ENCODE results near the gene BTBD2. TPM values are rescaled to one million over a fixed set of nuclear protein-coding genes. Genes with fewer than 3 reads are reported as not detected.

The BTBD2 gene
- 10 to 100 TPM; 45.6 to 49.9 TPM for total RNA-seq
- 100 to 1,000 TPM; 172 to 183 TPM for polyA plus RNA-seq (ENCODE audit: insufficient read length in 2 of 2)
- long read RNA-seq, donor 1, transcript BTBD2-201 (9 exons, 2,649 nt): major isoform, 36 of 69 reads
- long read RNA-seq, donor 1, transcript BTBD2-211 (1 exons, 951 nt): minor isoform, 5 of 69 reads
- long read RNA-seq, donor 1, partial matches to known transcripts: 24 of 69 reads
- long read RNA-seq, donor 1, other reads (novel, unspliced or antisense): 0 of 69 reads
- long read RNA-seq, donor 2, transcript BTBD2-201 (9 exons, 2,649 nt): major isoform, 15 of 22 reads
- long read RNA-seq, donor 2, partial matches to known transcripts: 5 of 22 reads
- long read RNA-seq, donor 2, other reads (novel, unspliced or antisense): 0 of 22 reads
- long read RNA-seq, donor 3, transcript BTBD2-201 (9 exons, 2,649 nt): major isoform, 12 of 25 reads
- long read RNA-seq, donor 3, partial matches to known transcripts: 7 of 25 reads
- long read RNA-seq, donor 3, other reads (novel, unspliced or antisense): 0 of 25 reads
- long read RNA-seq, donor 4, transcript BTBD2-201 (9 exons, 2,649 nt): major isoform, 19 of 38 reads
- long read RNA-seq, donor 4, transcript BTBD2-211 (1 exons, 951 nt): minor isoform, 7 of 38 reads
- long read RNA-seq, donor 4, partial matches to known transcripts: 11 of 38 reads
- long read RNA-seq, donor 4, other reads (novel, unspliced or antisense): 0 of 38 reads

DNA sequence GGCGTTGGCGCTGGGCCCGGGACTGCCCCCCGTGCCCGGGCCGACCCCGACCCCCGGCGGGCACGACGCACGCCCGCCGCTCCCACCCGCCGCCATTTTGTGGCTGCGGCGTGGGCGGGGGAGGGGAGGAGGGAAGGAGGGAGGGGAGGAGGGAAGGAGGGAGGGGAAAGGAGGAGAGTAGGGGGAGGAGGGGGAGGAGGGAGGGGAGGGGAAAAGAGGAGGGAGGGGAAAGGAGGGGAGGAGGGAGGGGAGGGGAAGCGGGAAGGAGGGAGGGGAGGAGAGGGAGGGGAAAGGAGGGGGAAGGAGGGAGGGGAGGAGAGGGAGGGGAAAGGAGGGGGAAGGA lies at the start of gene BTBD2:
Gene BTBD2, minus strand, starts transcription at position 107 of the 343 bp plus-strand sequence. Its CDS starts 11 bp downstream, at position 96.
- DNase-seq (ENCODE audit: low read depth in 4 of 6, low spot score in 6 of 6): peak in 5 of 6 donors; percentile 59 to 93 (median 74)
- Histone ChIP-seq H3K4me1 (ENCODE audit: control insufficient read depth, insufficient read depth, low read length) (peaks cover 42% of the 10 kb centered on the region), H3K27ac (ENCODE audit: low read depth, low read length) (peak within 1 kb of the TSS; percentile 76), H3K36me3 (ENCODE audit: control insufficient read depth, insufficient read depth, low read length) (peaks cover 39% of the 10 kb centered on the region), H3K9me3 (ENCODE audit: control insufficient read depth, insufficient read depth, low read length) (no peaks in the 10 kb centered on the region), H3K27me3 (ENCODE audit: control insufficient read depth, insufficient read depth, low read length) (no peaks in the 10 kb centered on the region), H3K4me3 (ENCODE audit: low read depth, low read length) (peak within 1 kb of the TSS; percentile 53)
- WGBS (ENCODE audit: insufficient coverage): no CpG with 5 or more reads among the region's 20 CpGs

DNA sequence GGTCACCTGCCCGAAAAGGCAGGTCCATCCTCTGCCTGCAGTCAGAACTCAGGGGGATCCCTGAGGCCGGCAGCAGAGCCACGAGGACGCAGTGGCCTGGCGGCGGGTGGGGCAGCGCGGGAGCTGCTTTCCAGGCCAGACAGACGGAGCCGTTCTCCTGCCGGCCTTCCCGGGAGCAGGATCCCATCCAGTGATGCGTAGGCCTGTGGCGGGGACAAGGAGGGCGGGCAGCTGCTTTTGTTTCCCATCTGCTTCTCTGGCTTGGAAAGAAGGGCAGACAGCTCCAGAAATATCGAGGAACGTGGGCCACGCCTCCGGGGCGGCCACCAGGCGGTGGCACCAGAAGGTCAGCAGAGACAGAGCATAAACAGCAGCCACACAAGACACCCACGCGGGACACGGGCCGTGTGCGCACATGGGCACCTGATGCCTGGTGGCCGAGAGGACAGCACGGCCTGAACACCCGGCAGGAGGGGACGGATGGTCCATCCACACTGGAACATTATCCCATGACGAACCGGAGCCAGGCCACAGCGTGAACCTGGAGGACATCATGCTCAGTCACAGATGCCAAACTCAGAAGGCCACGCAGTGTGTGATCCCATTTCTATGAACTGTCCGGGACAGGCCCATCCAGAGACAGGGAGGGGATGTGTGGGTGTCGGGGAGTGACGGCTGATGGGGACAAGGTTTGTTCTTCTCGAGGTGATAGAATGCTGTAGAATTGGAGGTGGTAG lies 49.4 kb upstream of the BTBD2 start:
- DNase-seq (ENCODE audit: low read depth in 4 of 6, low spot score in 6 of 6): peak in 2 of 6 donors; percentile 49 to 61
- 45% methylated on average over 38 of the region's 38 CpGs for WGBS (ENCODE audit: insufficient coverage)
- no peaks in the 10 kb centered on the region for H3K9me3 ChIP-seq (ENCODE audit: control insufficient read depth, insufficient read depth, low read length)
- H3K27ac ChIP-seq (ENCODE audit: low read depth, low read length): peak overlapping the region; percentile 85
- no peaks in the 10 kb centered on the region for H3K27me3 ChIP-seq (ENCODE audit: control insufficient read depth, insufficient read depth, low read length)
- no peak overlapping the region for H3K4me3 ChIP-seq (ENCODE audit: low read depth, low read length)
- H3K4me1 ChIP-seq (ENCODE audit: control insufficient read depth, insufficient read depth, low read length): peaks cover 49% of the 10 kb centered on the region
- peaks cover 2% of the 10 kb centered on the region for H3K36me3 ChIP-seq (ENCODE audit: control insufficient read depth, insufficient read depth, low read length)

DNA sequence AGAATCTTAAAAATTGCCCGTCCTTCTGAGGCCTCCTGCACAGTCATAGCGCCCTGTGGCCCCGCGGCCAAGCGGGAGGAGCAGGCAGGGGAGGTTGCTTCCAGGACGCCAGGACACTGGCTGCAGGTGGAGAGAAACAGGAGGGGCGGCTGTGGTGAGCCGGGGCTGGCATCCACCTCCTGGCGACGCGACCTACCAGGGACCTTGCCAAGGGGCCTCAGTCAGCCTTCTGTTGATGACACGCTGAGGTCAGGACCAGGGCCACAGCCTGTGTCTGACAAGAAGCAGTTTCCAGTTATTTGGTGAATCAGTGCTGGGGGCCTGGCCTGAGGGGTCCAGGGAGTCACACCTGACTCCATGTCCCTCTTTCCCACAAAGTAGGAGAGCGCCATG lies 48.9 kb upstream of the BTBD2 start:
- Histone ChIP-seq H3K9me3 (ENCODE audit: control insufficient read depth, insufficient read depth, low read length) (no peaks in the 10 kb centered on the region), H3K4me1 (ENCODE audit: control insufficient read depth, insufficient read depth, low read length) (peaks cover 49% of the 10 kb centered on the region), H3K27me3 (ENCODE audit: control insufficient read depth, insufficient read depth, low read length) (no peaks in the 10 kb centered on the region), H3K27ac (ENCODE audit: low read depth, low read length) (peak overlapping the region; percentile 85), H3K4me3 (ENCODE audit: low read depth, low read length) (no peak overlapping the region), H3K36me3 (ENCODE audit: control insufficient read depth, insufficient read depth, low read length) (peaks cover 4% of the 10 kb centered on the region)
- no peak for DNase-seq (ENCODE audit: low read depth in 4 of 6, low spot score in 6 of 6)
- 70% methylated on average over 12 of the region's 13 CpGs for WGBS (ENCODE audit: insufficient coverage)

DNA sequence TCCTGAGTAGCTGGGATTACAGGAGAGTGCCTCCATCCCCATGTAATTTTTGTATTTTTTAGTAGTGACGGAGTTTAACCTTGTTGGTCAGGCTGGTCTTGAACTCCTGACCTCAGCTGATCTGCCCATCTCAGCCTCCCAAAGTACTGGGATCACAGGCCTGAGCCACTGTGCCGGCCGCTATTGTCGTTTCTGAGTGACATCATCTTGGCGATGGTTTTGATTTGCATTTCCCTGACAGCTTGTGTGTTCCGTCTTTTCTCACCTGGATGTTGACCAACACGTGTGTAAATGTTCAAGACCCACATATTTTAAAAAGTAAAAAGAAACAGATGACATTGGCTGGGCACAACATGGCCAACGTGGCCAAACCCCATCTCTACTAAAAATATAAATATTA lies 48.3 kb upstream of the BTBD2 start:
- H3K27me3 ChIP-seq (ENCODE audit: control insufficient read depth, insufficient read depth, low read length): no peaks in the 10 kb centered on the region
- 72% methylated on average over 6 of the region's 8 CpGs for WGBS (ENCODE audit: insufficient coverage)
- DNase-seq (ENCODE audit: low read depth in 4 of 6, low spot score in 6 of 6): no peak
- H3K27ac ChIP-seq (ENCODE audit: low read depth, low read length): no peak overlapping the region
- no peaks in the 10 kb centered on the region for H3K9me3 ChIP-seq (ENCODE audit: control insufficient read depth, insufficient read depth, low read length)
- peaks cover 52% of the 10 kb centered on the region for H3K4me1 ChIP-seq (ENCODE audit: control insufficient read depth, insufficient read depth, low read length)
- no peak overlapping the region for H3K4me3 ChIP-seq (ENCODE audit: low read depth, low read length)
- H3K36me3 ChIP-seq (ENCODE audit: control insufficient read depth, insufficient read depth, low read length): peaks cover 4% of the 10 kb centered on the region

DNA sequence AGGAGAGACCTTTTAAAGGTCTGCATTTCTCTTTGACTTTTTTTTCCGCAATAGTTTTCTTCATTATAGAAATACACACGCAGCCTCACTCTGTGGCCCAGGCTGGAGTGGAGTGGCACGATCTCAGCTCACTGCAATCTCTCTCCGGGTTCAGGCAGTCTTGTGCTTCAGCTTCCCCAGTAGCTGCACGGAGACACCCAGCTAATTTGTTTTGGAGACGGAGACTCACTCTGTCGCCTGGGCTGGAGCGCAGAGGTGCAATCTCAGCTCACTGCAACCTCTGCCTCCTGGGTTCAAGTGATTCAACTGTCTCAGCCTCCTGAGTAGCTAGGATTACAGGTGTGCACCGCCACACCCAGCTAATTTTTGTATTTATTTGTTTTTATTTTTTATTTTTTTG lies 47.3 kb upstream of the BTBD2 start:
- 90% methylated on average over 8 of the region's 9 CpGs for WGBS (ENCODE audit: insufficient coverage)
- Histone ChIP-seq H3K27me3 (ENCODE audit: control insufficient read depth, insufficient read depth, low read length) (no peaks in the 10 kb centered on the region), H3K4me1 (ENCODE audit: control insufficient read depth, insufficient read depth, low read length) (peaks cover 62% of the 10 kb centered on the region), H3K4me3 (ENCODE audit: low read depth, low read length) (no peak overlapping the region), H3K9me3 (ENCODE audit: control insufficient read depth, insufficient read depth, low read length) (no peaks in the 10 kb centered on the region), H3K36me3 (ENCODE audit: control insufficient read depth, insufficient read depth, low read length) (peaks cover 4% of the 10 kb centered on the region), H3K27ac (ENCODE audit: low read depth, low read length) (peak overlapping the region; percentile 98)
- no peak for DNase-seq (ENCODE audit: low read depth in 4 of 6, low spot score in 6 of 6)

DNA sequence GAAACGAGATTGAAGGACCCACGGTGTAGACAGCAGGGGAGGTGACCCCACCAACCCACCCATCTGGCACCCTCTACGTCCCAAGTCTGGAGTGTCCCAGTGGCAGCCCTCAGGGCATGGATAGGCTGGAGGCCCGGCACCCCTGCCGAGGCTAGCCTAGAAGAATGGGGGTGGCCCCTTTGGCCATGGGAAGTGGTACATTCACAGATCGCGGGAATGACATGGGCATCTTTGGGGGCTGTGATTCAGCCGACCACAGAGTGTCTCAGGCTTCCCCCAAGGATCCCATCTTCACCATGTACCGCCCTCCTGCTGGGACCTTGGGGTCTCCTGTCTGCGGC lies 46.8 kb upstream of the BTBD2 start:
- Histone ChIP-seq H3K36me3 (ENCODE audit: control insufficient read depth, insufficient read depth, low read length) (peaks cover 4% of the 10 kb centered on the region), H3K9me3 (ENCODE audit: control insufficient read depth, insufficient read depth, low read length) (no peaks in the 10 kb centered on the region), H3K4me1 (ENCODE audit: control insufficient read depth, insufficient read depth, low read length) (peaks cover 66% of the 10 kb centered on the region), H3K27me3 (ENCODE audit: control insufficient read depth, insufficient read depth, low read length) (no peaks in the 10 kb centered on the region), H3K4me3 (ENCODE audit: low read depth, low read length) (peak overlapping the region; percentile 72), H3K27ac (ENCODE audit: low read depth, low read length) (peak overlapping the region; percentile 98)
- DNase-seq (ENCODE audit: low read depth in 4 of 6, low spot score in 6 of 6): no peak
- WGBS (ENCODE audit: insufficient coverage): 45% methylated on average over 9 of the region's 10 CpGs

DNA sequence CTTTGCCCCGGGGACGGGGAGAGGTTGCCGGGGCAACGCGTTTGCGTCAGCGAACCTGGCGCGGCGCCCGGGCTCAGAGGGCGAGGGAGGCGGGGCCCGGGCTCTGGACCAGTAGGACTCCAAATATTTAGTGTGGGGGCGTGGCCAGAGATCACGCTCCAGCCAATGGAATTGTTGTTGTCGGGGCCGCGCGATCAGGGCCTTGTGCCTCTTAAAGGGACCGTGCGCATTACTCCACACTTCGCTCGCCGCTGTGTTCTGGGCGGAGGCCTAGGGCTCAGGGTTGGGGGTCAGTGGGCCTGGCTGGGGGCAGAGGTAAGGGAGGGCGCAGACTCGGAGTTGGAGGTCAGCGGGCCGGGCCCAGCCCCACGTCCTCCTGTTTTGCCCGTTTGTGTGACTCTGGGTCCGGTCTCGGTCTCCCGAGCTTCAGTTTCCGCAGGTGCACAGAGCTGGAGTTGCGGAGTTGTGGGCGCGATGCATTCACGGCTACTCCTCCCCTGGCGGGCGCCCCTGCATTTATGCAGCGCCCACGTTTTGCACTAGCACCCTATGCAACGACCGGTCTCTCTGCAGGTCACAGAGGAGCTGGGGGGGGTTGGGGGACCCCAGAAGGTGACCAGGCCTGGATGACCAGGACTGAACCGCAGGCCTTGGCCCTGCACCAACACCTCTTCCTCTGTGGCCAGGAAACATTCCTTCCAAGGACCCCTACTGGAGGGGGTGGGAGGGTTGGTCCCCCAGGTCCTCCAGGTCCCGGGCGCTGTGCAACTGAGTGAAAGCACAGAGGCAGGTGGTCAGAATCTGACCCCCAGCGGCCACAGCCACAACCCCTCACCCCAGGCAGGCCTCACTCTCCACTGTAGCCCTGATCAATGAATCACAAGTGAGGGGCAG lies 46.2 kb upstream of the BTBD2 start:
- under 1% methylated on average over 46 of the region's 50 CpGs for WGBS (ENCODE audit: insufficient coverage)
- peaks cover 4% of the 10 kb centered on the region for H3K36me3 ChIP-seq (ENCODE audit: control insufficient read depth, insufficient read depth, low read length)
- peak overlapping the region; percentile 98 for H3K27ac ChIP-seq (ENCODE audit: low read depth, low read length)
- H3K4me1 ChIP-seq (ENCODE audit: control insufficient read depth, insufficient read depth, low read length): peaks cover 72% of the 10 kb centered on the region
- H3K27me3 ChIP-seq (ENCODE audit: control insufficient read depth, insufficient read depth, low read length): no peaks in the 10 kb centered on the region
- DNase-seq (ENCODE audit: low read depth in 4 of 6, low spot score in 6 of 6): peak; percentile 94 to 100 (median 98)
- H3K4me3 ChIP-seq (ENCODE audit: low read depth, low read length): peak overlapping the region; percentile 72
- no peaks in the 10 kb centered on the region for H3K9me3 ChIP-seq (ENCODE audit: control insufficient read depth, insufficient read depth, low read length)

DNA sequence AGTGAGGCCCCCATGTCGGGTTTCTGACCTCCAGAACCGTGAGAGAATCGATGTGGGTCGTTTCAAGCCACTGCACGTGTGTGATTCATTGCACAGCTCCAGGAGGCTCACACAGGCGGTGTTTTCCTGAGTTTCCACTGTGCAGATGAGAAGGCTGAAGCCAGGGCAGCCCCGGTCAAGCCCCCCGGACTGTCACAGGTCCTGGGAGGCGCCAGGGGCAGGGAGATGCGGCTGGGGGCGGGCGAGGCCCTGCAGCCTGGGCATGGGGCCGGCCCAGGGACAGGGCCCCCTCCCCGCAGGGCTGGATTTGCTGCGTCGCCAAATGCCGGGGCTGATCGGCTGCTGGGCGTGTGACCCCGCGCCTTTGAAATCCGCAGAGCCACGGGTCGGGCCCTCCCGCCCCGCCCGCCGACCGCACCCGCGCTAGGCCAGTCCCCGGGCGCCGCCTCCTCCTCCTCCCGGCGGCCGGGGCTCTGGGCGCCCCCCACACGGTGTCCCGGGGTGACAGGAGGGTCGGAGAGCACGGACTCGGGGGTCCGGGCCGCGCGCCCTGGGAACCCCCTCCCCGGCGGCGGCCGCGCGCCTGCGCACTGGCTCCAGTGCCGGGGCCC lies 45.5 kb upstream of the BTBD2 start:
- Histone ChIP-seq H3K9me3 (ENCODE audit: control insufficient read depth, insufficient read depth, low read length) (no peaks in the 10 kb centered on the region), H3K4me3 (ENCODE audit: low read depth, low read length) (peak overlapping the region; percentile 42), H3K4me1 (ENCODE audit: control insufficient read depth, insufficient read depth, low read length) (peaks cover 78% of the 10 kb centered on the region), H3K27me3 (ENCODE audit: control insufficient read depth, insufficient read depth, low read length) (no peaks in the 10 kb centered on the region), H3K27ac (ENCODE audit: low read depth, low read length) (peak overlapping the region; percentile 97), H3K36me3 (ENCODE audit: control insufficient read depth, insufficient read depth, low read length) (peaks cover 4% of the 10 kb centered on the region)
- peak in 1 of 6 donors; percentile 69 for DNase-seq (ENCODE audit: low read depth in 4 of 6, low spot score in 6 of 6)
- under 1% methylated on average over 55 of the region's 55 CpGs for WGBS (ENCODE audit: insufficient coverage)
